H1 (cell line): ENCODE data around the gene LCP1. TPM values are rescaled to one million over a fixed set of nuclear protein-coding genes. Genes with fewer than 3 reads are reported as not detected.

Source experiments
- SP4 ChIP-seq: IDR thresholded peaks from 2 replicates; pipeline ENCODE4 v1.6.1; 2012; ENCODE audit warnings: low read length, inconsistent platforms
- polyA plus RNA-seq, 7 experiments: library from polyadenylated mRNA; depleted of rRNA in 3 of 7; stranded (reverse) in 5 of 7; unstranded in 2 of 7; fragments of >200 nt in 5 of 7; fragments of 200-250 nt in 2 of 7; gene quantifications; 1 replicate in 5 of 7; 2 replicates in 1 of 7; 4 replicates in 1 of 7; pipeline versions ENCODE4 v1.2.1 to v1.2.3, GENCODE V29; 2011 to 2013; ENCODE audit warnings: missing spikeins in 2 of 7, mixed read lengths in 2 of 7
- total RNA-seq: library from RNA; stranded (reverse); fragmentation: NEBNext Ultra II Directional; extraction: Animal tissue kit (Norgen Biotek cat#: 25700); gene quantifications from 2 replicates; pipeline ENCODE4 v1.2.1, GENCODE V29; 2021

The LCP1 gene
- total and polyA plus RNA-seq, 2 of the 8 experiments (the other 6 are each of a cell fraction or from before 2014, with no cell fraction given), result 0.65 to 4.3 TPM

DNA sequence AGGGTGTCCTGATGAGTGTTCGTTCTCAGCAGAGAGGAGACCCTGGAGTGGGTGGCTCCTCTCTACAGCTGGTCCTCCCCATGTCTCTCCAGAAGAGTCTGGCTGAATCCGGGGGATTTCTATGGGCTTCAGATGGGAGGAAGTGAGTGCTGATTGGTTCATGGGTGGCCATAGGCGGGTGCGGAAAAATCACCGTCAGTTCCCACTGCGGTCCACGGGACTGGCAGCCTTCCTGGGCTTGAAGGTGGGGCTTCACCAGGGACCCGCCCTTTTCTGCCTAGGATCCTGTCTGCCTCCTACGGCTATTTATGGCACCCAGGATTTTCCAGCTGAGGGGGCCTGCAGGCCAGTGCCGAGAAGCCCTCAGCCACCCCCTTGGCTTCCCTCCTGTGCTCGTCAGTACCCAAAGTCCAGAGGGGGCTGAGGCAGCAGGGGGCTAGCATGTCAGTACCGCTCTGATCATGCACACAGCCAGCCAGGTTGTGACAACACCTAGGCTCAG is 95.5 kb downstream of the LCP1 start (continued):
- TF ChIP-seq SP4, result no peak
